NCI-H69 (cell line): ENCODE results near the gene EXOC3L2.

Source experiments
- DNase-seq: peaks from one replicate; lab custom pipeline; 2025; lab: John Stamatoyannopoulos, UW

EXOC3L2 gene

GRCh38 chr19:45218911-45219743 is 26.1 kb downstream of the EXOC3L2 start:
- no peak for DNase-seq

- DNase-seq = no peak
Observed at GRCh38 chr19:45218426-45218825, 26.8 kb downstream of the EXOC3L2 start.

DNA sequence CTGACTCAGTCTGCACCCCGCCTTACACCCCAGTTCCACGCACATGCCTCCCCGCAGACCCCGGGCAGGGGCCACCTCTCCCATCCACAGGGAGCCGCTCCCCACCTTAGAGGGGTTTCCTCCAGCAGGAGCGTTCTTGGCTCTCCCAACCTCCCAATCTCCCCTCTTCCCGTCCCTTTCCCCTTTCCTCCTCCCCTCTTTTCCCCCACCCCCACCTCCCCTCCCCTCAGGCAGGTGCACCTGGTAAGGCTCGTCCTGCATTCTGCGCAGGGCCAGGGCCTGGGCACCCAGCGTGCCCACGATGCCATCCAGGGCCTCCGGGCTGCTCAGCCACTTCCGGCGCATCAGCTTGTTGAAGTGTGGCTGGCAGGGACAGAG is 27.3 kb downstream of the EXOC3L2 start:
- no peak for DNase-seq

DNA sequence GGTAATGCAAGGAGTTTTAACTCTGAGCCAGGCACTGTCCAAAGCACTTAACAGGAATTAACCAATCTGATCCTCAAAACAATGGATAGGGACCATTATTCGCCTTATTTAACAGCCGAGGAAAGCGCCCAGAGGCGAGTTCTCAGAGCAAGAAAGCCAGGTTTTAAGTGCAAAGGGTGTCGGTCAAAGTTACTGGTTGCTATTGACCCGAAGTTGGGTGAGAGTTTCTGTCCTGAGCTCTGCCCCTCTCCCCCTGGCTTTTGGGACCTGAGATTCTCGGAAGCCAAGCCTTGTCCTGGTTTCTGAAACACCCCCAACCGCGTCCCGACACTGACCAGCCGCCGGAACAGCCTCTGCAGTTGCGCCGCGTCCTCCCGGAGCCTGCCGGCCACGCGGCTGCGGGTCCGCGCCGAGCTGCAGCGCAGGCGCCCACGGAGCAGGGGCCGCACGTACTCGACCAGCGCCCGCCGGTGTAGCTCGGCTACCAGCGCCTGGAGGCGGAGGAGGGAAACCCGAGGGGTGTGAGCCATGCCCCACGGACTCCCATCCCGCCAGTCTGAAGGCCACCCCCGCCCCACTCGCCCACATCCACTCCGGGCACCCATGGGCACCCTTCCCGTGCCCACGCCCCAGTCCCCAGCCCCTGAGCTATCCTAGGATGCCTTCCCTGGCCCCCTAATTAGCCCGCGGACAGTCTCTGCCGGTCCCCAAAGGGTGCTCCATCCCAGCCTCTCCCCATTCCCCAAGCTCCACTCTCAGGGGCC is 27.8 kb downstream of the EXOC3L2 start:
- peak; percentile 31 for DNase-seq

DNA sequence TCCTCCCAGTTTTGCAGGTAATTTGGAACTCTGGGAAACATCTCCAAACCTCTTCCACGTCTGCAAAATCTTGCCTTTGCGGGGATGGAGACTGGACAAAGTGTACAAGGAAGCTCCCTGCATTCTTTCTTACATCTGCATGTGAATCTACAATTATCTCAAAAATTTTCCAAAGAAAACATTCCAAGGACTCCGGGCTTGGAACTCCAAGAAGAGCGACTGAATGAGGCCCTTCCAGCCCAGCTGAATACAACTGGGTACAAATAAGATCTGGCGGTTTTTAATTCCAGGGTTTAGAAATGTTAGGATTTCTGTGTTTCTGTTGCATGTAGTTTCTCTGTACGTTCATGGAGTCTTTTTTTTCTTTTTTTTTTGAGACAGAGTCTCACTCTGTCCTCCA is 28.5 kb downstream of the EXOC3L2 start:
- DNase-seq = no peak

DNA sequence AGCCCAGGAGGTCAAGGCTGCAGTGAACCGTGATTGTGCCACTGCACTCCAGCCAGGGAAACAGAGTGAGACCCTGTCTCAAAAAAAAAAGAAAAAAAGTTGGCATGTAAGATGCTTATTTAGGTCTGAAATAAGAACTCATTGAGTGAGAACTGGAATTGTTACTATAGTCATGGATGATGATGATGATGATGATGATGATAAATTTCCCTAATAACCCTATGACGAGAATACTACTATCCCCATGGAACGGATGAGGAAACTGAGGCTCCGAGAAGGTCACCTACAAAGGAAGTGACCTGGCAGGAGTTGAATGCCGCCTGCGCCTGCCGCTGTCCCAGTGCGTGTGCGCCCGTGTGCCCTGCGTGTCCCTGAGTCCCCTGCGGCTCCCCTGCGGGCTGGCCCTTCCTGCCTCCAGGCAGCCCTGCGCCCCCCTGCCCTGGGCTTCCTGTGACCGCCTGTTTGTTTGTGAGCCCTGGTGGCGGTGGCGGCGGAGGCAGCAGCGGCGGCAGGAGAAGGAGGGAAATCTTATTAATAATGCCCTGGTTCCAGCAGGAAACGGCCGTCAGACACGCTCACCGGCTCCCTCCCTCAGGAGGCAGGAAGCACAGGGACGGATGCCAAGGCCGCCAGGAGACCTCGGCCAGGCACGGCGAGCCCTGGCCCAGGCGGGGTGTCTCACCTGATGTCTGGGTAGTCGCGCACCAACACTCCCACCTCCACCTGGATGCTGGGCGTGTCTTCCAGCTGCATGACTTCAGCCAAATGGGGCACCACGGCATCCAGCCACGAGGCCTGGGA is 29.6 kb downstream of the EXOC3L2 start:
- DNase-seq = peak; percentile 90

- no peak for DNase-seq
Observed at GRCh38 chr19:45213031-45213430, 32.2 kb downstream of the EXOC3L2 start.

GRCh38 chr19:45211751-45212381 is 33.3 kb downstream of the EXOC3L2 start:
- DNase-seq = no peak

- DNase-seq = no peak
Observed at GRCh38 chr19:45206328-45206727, 38.9 kb downstream of the EXOC3L2 start.

DNA sequence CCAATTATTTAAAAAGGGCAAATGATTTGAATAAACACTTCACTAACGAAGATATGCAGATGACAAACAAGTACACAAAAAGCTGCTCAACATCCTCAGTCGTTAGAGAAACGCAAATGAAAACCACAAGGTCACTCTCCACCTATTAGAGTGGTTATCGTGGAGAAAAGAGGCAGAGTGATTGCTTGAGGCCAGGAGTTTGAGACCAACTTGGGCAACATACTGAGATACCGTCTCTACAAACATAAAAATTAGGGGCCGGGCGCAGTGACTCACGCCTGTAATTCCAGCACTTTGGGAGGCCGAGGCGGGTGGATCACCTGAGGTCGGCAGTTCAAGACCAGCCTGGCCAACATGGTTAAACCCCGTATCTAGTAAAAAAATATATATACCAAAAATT is 39.4 kb downstream of the EXOC3L2 start:
- no peak for DNase-seq

- no peak for DNase-seq
Observed at GRCh38 chr19:45202637-45203036, 42.6 kb downstream of the EXOC3L2 start.

- peak; percentile 45 for DNase-seq
Observed at GRCh38 chr19:45200568-45200967, 44.6 kb downstream of the EXOC3L2 start.

DNA sequence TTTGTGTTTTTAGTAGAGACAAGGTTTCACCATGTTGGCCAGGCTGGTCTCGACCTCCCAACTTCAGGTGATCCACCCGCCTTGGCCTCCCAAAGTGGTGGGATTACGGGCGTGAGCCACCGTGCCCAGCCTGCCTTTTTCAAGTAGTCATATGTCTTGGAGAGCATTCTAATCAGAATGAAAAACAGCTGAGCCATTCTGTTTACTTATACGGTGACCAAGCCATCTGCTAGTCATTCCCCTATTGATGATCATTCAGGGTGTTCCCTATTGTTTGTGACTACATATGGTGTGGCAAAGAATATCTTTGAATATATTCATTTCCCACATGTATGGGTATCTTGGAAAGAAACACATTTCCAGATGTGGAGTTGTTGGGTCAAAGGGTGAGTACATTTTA is 49.4 kb downstream of the EXOC3L2 start:
- DNase-seq = peak; percentile 42

GRCh38 chr19:45191375-45191774 is 53.8 kb downstream of the EXOC3L2 start:
- DNase-seq = no peak

DNA sequence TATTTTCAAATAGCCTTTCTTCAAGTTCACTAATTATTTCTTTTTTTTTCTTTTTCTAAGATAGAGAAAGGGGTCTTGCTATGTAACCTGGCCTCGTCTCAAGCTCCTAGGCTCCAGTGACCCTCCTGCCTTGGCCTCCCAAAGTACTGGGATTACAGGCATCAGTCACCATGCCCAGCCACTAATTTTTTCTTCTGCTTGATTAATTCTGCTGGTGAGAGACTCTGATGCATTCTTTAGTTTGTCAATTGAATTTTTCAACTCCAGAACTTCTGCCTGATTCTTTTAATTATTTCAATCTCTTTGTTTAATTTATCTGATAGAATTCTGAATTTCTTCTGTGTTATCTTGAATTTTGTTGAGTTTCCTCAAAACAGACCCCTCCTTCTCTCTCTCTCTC is 55.2 kb downstream of the EXOC3L2 start:
- DNase-seq = no peak

GRCh38 chr19:45187421-45188100 is 57.6 kb downstream of the EXOC3L2 start:
- DNase-seq = peak; percentile 76

GRCh38 chr19:45186509-45187334 is 58.5 kb downstream of the EXOC3L2 start:
- peak; percentile 76 for DNase-seq

DNA sequence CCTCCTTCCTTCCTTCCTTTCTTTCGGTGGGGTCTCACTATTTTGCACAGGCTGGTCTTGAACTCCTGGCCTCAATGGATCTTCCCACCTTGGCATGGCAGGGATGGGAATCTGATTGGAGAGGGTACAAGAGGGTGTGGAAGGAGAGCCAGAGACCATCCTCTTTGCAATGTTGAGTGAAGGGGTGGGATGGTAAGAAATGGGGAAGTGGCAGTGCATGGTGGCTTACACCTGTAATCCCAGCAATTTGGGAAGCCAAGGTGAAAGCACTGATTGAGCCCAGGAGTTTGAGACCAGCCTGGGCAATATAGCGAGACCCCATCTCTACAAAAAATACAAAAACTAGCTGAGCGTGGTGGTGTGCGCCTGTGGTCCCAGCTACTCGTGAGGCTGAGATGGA is 61.1 kb downstream of the EXOC3L2 start:
- no peak for DNase-seq

DNA sequence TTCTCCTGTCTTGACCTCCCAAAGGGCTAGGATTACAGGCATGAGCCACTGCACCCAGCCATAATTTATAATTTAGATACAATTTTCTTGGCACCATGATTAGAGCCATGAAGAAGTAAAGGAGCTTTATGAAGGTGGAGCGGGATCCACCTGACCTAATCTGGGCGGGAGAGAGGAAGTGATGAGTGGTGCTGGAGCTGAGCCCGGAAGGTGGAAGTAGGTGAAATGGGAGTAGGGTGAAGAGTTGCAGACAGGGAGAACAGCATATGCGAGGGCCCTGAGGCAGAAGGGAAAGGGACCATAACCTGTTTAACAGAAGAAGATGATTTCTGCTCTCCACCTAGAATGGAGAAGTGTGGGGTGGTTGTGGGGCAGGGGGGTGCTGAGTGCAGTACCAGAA is 62.4 kb downstream of the EXOC3L2 start:
- DNase-seq = no peak

GRCh38 chr19:45180936-45181335 is 64.3 kb downstream of the EXOC3L2 start:
- no peak for DNase-seq
